T-cell (primary cell): ENCODE data around the gene ACVR2A. TPM values are rescaled to one million over a fixed set of nuclear protein-coding genes. Genes with fewer than 3 reads are reported as not detected.

ENCODE experiments used
- ATAC-seq, 4 experiments: fragments of 200-7000 bp in 3 of 4; fragments of 150-1000 bp in 1 of 4; cut with Tn5 transposase; replicated peaks in 1 of 4; 1 replicate in 3 of 4; 2 replicates in 1 of 4; pipeline ENCODE4 v1.10.0; 2021; ENCODE audit warnings: moderate library complexity in 3 of 4, mild to moderate bottlenecking in 2 of 4, moderate number of reproducible peaks in 1 of 4
- CTCF ChIA-PET, 2 donors: fragments of 300-600 bp; sonication (Branson Sonifier 250); formaldehyde crosslinking; loops; one replicate each; lab custom pipeline; 2022; ENCODE audit warnings: antibody characterized with exemption in 2 of 2; lab: Charles Lee
- POLR2A ChIA-PET, 2 donors: fragments of 300-600 bp; sonication (Branson Sonifier 250); formaldehyde crosslinking; loops; one replicate each; lab custom pipeline; 2022; ENCODE audit warnings: antibody characterized with exemption in 2 of 2; lab: Charles Lee
- DNase-seq, 35 experiments: peaks; one replicate each; pipeline versions ENCODE4 v3.0.0 to v3.0.0-alpha.2; 2013 to 2023
- H3K27ac ChIP-seq: one replicate; pipeline ENCODE4 v1.5.1; 2013; ENCODE audit warnings: low read length
- H3K27me3 ChIP-seq, 2 experiments: replicated peaks in 1 of 2; 1 replicate in 1 of 2; 2 replicates in 1 of 2; pipeline versions ENCODE4 v1.6.1 to v1.7.0; 2013; ENCODE audit warnings: low read length in 1 of 2, mixed read lengths in 1 of 2; ENCODE audit not compliant: control insufficient read depth in 2 of 2, insufficient read depth in 2 of 2; ENCODE audit errors: extremely low read depth in 1 of 2
- H3K36me3 ChIP-seq, 2 donors: 1 replicate in 1 of 2; 2 replicates in 1 of 2; pipeline versions ENCODE4 v1.6.1 to v1.7.0; 2013; ENCODE audit warnings: low read length in 1 of 2; ENCODE audit not compliant: control insufficient read depth in 2 of 2, insufficient read depth in 1 of 2; ENCODE audit errors: extremely low read depth in 1 of 2
- H3K4me1 ChIP-seq, 2 experiments: 1 replicate in 1 of 2; 2 replicates in 1 of 2; pipeline versions ENCODE4 v1.6.1 to v1.7.0; 2013; ENCODE audit warnings: low read length in 2 of 2, mixed read lengths in 1 of 2; ENCODE audit not compliant: insufficient read depth in 2 of 2, control insufficient read depth in 1 of 2; ENCODE audit errors: extremely low read depth in 1 of 2
- H3K4me3 ChIP-seq, 2 donors: 1 replicate in 1 of 2; 2 replicates in 1 of 2; pipeline versions ENCODE4 v1.5.1 to v1.7.0; 2013; ENCODE audit warnings: mild to moderate bottlenecking in 2 of 2, low read length in 1 of 2, moderate library complexity in 1 of 2; ENCODE audit not compliant: control insufficient read depth in 1 of 2; ENCODE audit errors: extremely low read depth in 1 of 2
- H3K9me3 ChIP-seq: 2 replicates; pipeline ENCODE4 v1.7.0; 2013
- H3K27ac Mint-ChIP-seq, 2 donors: one replicate each; pipeline ENCODE4 v1.8.0; 2020 to 2021; ENCODE audit warnings: mild to moderate bottlenecking in 2 of 2, mixed read lengths in 2 of 2
- H3K27me3 Mint-ChIP-seq, 2 donors: one replicate each; pipeline ENCODE4 v1.8.0; 2021 to 2022; ENCODE audit warnings: mixed read lengths in 2 of 2
- H3K36me3 Mint-ChIP-seq: one replicate; pipeline ENCODE4 v1.8.0; 2021; ENCODE audit warnings: mixed read lengths
- H3K4me1 Mint-ChIP-seq, 3 donors: one replicate each; pipeline ENCODE4 v1.8.0; 2020 to 2022; ENCODE audit warnings: mixed read lengths in 3 of 3, mild to moderate bottlenecking in 1 of 3
- H3K4me3 Mint-ChIP-seq, 3 donors: one replicate each; pipeline ENCODE4 v1.8.0; 2020 to 2022; ENCODE audit warnings: mild to moderate bottlenecking in 3 of 3, mixed read lengths in 3 of 3, moderate library complexity in 3 of 3
- H3K9me3 Mint-ChIP-seq, 3 donors: one replicate each; pipeline ENCODE4 v1.8.0; 2020 to 2022; ENCODE audit warnings: mixed read lengths in 3 of 3
- WGBS: methylation state at CpG from one replicate; pipeline ENCODE4 v1.1.5; 2013; ENCODE audit warnings: missing lambda C conversion rate; ENCODE audit not compliant: insufficient coverage; 5-methylcytosine and 5-hydroxymethylcytosine counted together
- total RNA-seq, 35 experiments: library from RNA in 6 of 35; stranded (reverse) in 6 of 35; fragments of 120-200 nt in 1 of 35; gene quantifications; one replicate each; pipeline versions ENCODE4 v1.2.1 to v1.2.4 and lab custom pipeline; 2013 to 2026

Gene ACVR2A
- total RNA-seq, 5 donors from 2014 or later (not counting 1 experiment from before 2014, with no cell fraction given), result 10.4 to 12.5 (median 11.0) TPM

- Histone ChIP-seq H3K27me3 (no peaks in the 10 kb centered on the region), H3K27ac (no peak overlapping the region), H3K36me3 (no peaks in the 10 kb centered on the region), H3K4me3 (no peak overlapping the region), H3K9me3 (no peaks in the 10 kb centered on the region), H3K4me1 (no peaks in the 10 kb centered on the region)
- POLR2A ChIA-PET, result interaction anchor here in 1 of 2 donors (0.6 kb wide), 1 partner anchor 501 kb away, joined by 3 read pairs; no protein-coding TSS in a partner anchor
- DNase-seq (no peak), ATAC-seq (no peak)
- Mint-ChIP-seq H3K4me3 (no peak overlapping the region), H3K27ac (no peak overlapping the region), H3K4me1 (peaks cover 45 to 60% (median 46%) of the 10 kb centered on the region in 3 donors), H3K36me3 (peaks cover 3% of the 10 kb centered on the region), H3K27me3 (no peaks in the 10 kb centered on the region), H3K9me3 (no peaks in the 10 kb centered on the region)
- CTCF ChIA-PET, result no interaction called here
Measured at GRCh38 chr2:147879846-147880245, 35.0 kb downstream of the ACVR2A start.

GRCh38 chr2:147882631-147883030 is 37.8 kb downstream of the ACVR2A start:
- Histone ChIP-seq H3K36me3 (no peaks in the 10 kb centered on the region), H3K4me1 (no peaks in the 10 kb centered on the region), H3K27ac (no peak overlapping the region), H3K27me3 (no peaks in the 10 kb centered on the region), H3K9me3 (no peaks in the 10 kb centered on the region), H3K4me3 (no peak overlapping the region)
- Mint-ChIP-seq H3K4me1 (peaks cover 42 to 55% (median 42%) of the 10 kb centered on the region in 3 donors), H3K36me3 (peaks cover 3% of the 10 kb centered on the region), H3K27me3 (no peaks in the 10 kb centered on the region), H3K9me3 (no peaks in the 10 kb centered on the region), H3K27ac (no peak overlapping the region), H3K4me3 (no peak overlapping the region)
- CTCF ChIA-PET, result no interaction called here
- DNase-seq (no peak), ATAC-seq (no peak)
- POLR2A ChIA-PET, result no interaction called here

- H3K4me1 ChIP-seq, result no peaks in the 10 kb centered on the region
- CTCF ChIA-PET, result interaction anchor here in 1 of 2 donors (0.6 kb wide), 1 partner anchor 751 kb away, joined by 3 read pairs; no protein-coding TSS in a partner anchor
- POLR2A ChIA-PET, result no interaction called here
- no peak for DNase-seq
- H3K27ac ChIP-seq, result no peak overlapping the region
- H3K4me1 Mint-ChIP-seq, result peaks cover 36 to 54% (median 47%) of the 10 kb centered on the region in 3 donors
- H3K9me3 ChIP-seq, result no peaks in the 10 kb centered on the region
- ATAC-seq, result no peak
- no peaks in the 10 kb centered on the region for H3K27me3 Mint-ChIP-seq
- H3K4me3 ChIP-seq, result no peak overlapping the region
- H3K36me3 ChIP-seq, result no peaks in the 10 kb centered on the region
- peak overlapping the region in 2 of 3 donors; percentile 7 for H3K4me3 Mint-ChIP-seq
- H3K27ac Mint-ChIP-seq, result no peak overlapping the region
- no peaks in the 10 kb centered on the region for H3K36me3 Mint-ChIP-seq
- no peaks in the 10 kb centered on the region for H3K9me3 Mint-ChIP-seq
- H3K27me3 ChIP-seq, result no peaks in the 10 kb centered on the region
Measured at GRCh38 chr2:147884830-147885229, 40.0 kb downstream of the ACVR2A start.

- Mint-ChIP-seq H3K9me3 (no peaks in the 10 kb centered on the region), H3K27ac (no peak overlapping the region), H3K4me3 (no peak overlapping the region), H3K36me3 (no peaks in the 10 kb centered on the region), H3K4me1 (peaks cover 27 to 48% (median 38%) of the 10 kb centered on the region in 3 donors), H3K27me3 (no peaks in the 10 kb centered on the region)
- H3K4me3 ChIP-seq, result no peak overlapping the region
- POLR2A ChIA-PET, result no interaction called here
- H3K4me1 ChIP-seq, result no peaks in the 10 kb centered on the region
- H3K36me3 ChIP-seq, result no peaks in the 10 kb centered on the region
- H3K27me3 ChIP-seq, result no peaks in the 10 kb centered on the region
- ATAC-seq (no peak), DNase-seq (no peak)
- no CpG with 5 or more reads among the region's 2 CpGs for WGBS
- H3K27ac ChIP-seq, result no peak overlapping the region
- CTCF ChIA-PET, result interaction anchor here in 1 of 2 donors (1.6 kb wide), 1 partner anchor 14 kb away, joined by 5 read pairs; no protein-coding TSS in a partner anchor
- H3K9me3 ChIP-seq, result no peaks in the 10 kb centered on the region
Measured at GRCh38 chr2:147886136-147886535, 41.3 kb downstream of the ACVR2A start.

GRCh38 chr2:147888680-147889079 is 43.9 kb downstream of the ACVR2A start:
- Histone ChIP-seq H3K27ac (no peak overlapping the region), H3K27me3 (no peaks in the 10 kb centered on the region), H3K4me1 (no peaks in the 10 kb centered on the region), H3K36me3 (no peaks in the 10 kb centered on the region), H3K9me3 (no peaks in the 10 kb centered on the region), H3K4me3 (no peak overlapping the region)
- Mint-ChIP-seq H3K27me3 (no peaks in the 10 kb centered on the region), H3K9me3 (no peaks in the 10 kb centered on the region), H3K4me1 (peaks cover 30 to 41% (median 40%) of the 10 kb centered on the region in 3 donors), H3K27ac (no peak overlapping the region), H3K4me3 (no peak overlapping the region), H3K36me3 (no peaks in the 10 kb centered on the region)
- POLR2A ChIA-PET, result no interaction called here
- CTCF ChIA-PET, result no interaction called here
- DNase-seq (no peak), ATAC-seq (no peak)
- no CpG with 5 or more reads among the region's 3 CpGs for WGBS

GRCh38 chr2:147904051-147904450 is 59.2 kb downstream of the ACVR2A start:
- H3K4me3 ChIP-seq, result no peak overlapping the region
- no peaks in the 10 kb centered on the region for H3K9me3 ChIP-seq
- no peak overlapping the region for H3K27ac ChIP-seq
- ChIA-PET POLR2A (interaction anchor here in 1 of 2 donors (0.7 kb wide), 1 partner anchor 48 kb away, joined by 3 read pairs; no protein-coding TSS in a partner anchor), CTCF (interaction anchor here in 1 of 2 donors (0.6 kb wide), 1 partner anchor 12 kb away, joined by 3 read pairs; no protein-coding TSS in a partner anchor)
- Mint-ChIP-seq H3K36me3 (peaks cover 41% of the 10 kb centered on the region), H3K27ac (no peak overlapping the region), H3K9me3 (no peaks in the 10 kb centered on the region), H3K4me3 (no peak overlapping the region), H3K4me1 (peaks cover 0 to 13% (median 4%) of the 10 kb centered on the region in 3 donors), H3K27me3 (no peaks in the 10 kb centered on the region)
- ATAC-seq (no peak), DNase-seq (no peak)
- H3K4me1 ChIP-seq, result no peaks in the 10 kb centered on the region
- no peaks in the 10 kb centered on the region for H3K36me3 ChIP-seq
- H3K27me3 ChIP-seq, result no peaks in the 10 kb centered on the region
- no CpG with 5 or more reads among the region's 4 CpGs for WGBS
